PC-3 (cell line): ENCODE results near the gene ADK. TPM values are rescaled to one million over a fixed set of nuclear protein-coding genes. Genes with fewer than 3 reads are reported as not detected.

Experiments used
- ATAC-seq: fragments of 200-7000 bp; cut with Tn5 transposase; 2 replicates; pipeline ENCODE4 v1.9.1; 2020; ENCODE audit warnings: mild to moderate bottlenecking, moderate library complexity
- BruUV-seq: library from RNA; stranded (reverse); fragments of 400-500 nt; replicated peaks from 2 replicates; lab custom pipeline; 2021; lab: Mats Ljungman, UMichigan
- CTCF ChIA-PET: fragments of 300-600 bp; sonication (Branson Sonifier 250); formaldehyde crosslinking; loops from one replicate; lab custom pipeline; 2022; ENCODE audit warnings: antibody characterized with exemption; lab: Charles Lee
- POLR2A ChIA-PET: fragments of 300-600 bp; sonication (Branson Sonifier 250); formaldehyde crosslinking; loops from one replicate; lab custom pipeline; 2022; ENCODE audit warnings: antibody characterized with exemption; ENCODE audit not compliant: unreplicated experiment; lab: Charles Lee
- DNase-seq: peaks from one replicate; pipeline ENCODE4 v3.0.0-alpha.2; 2015
- H2AFZ ChIP-seq: fragments of 300-600 bp; sonication (generic); 2 replicates; pipeline ENCODE4 v1.6.0; 2016; ENCODE audit warnings: antibody characterized with exemption, low read length
- H3F3A ChIP-seq: fragments of 300-600 bp; sonication (generic); one replicate; pipeline ENCODE4 v1.6.0; 2017; ENCODE audit warnings: antibody characterized with exemption, low read length, control low read depth, mild to moderate bottlenecking; ENCODE audit not compliant: unreplicated experiment
- H3K27ac ChIP-seq: fragments of 300-600 bp; sonication (generic); 2 replicates; pipeline ENCODE4 v1.5.1; 2016; ENCODE audit warnings: mild to moderate bottlenecking, low read length
- H3K27me3 ChIP-seq: fragments of 300-600 bp; sonication (generic); 2 replicates; pipeline ENCODE4 v1.6.1; 2016; ENCODE audit warnings: low read length, mixed read lengths
- H3K36me3 ChIP-seq: fragments of 300-600 bp; sonication (generic); 2 replicates; pipeline ENCODE4 v1.6.1; 2016; ENCODE audit warnings: low read depth, mixed run types, low read length, mixed read lengths
- H3K4me1 ChIP-seq: fragments of 300-600 bp; sonication (generic); 2 replicates; pipeline ENCODE4 v1.5.1; 2016; ENCODE audit warnings: low read length; ENCODE audit not compliant: insufficient read depth
- H3K4me2 ChIP-seq: fragments of 300-600 bp; sonication (generic); 2 replicates; pipeline ENCODE4 v1.6.0; 2016; ENCODE audit warnings: low read length
- H3K4me3 ChIP-seq: fragments of 300-600 bp; sonication (generic); 2 replicates; pipeline ENCODE4 v1.5.1; 2016; ENCODE audit warnings: mild to moderate bottlenecking, low read length, mixed read lengths
- H3K79me2 ChIP-seq: fragments of 300-600 bp; sonication (generic); 2 replicates; pipeline ENCODE4 v1.6.1; 2017; ENCODE audit warnings: low read length, mixed read lengths
- H3K9ac ChIP-seq: fragments of 300-600 bp; sonication (generic); 2 replicates; pipeline ENCODE4 v1.6.0; 2016; ENCODE audit warnings: mild to moderate bottlenecking, low read length
- H3K9me2 ChIP-seq: fragments of 300-600 bp; sonication (generic); replicated peaks from 2 replicates; pipeline ENCODE4 v1.6.1; 2016; ENCODE audit warnings: mixed run types, low read length, mixed read lengths
- H3K9me3 ChIP-seq: fragments of 300-600 bp; sonication (generic); 2 replicates; pipeline ENCODE4 v1.6.1; 2016; ENCODE audit warnings: low read length, mixed read lengths
- H4K20me1 ChIP-seq: fragments of 300-600 bp; sonication (generic); 2 replicates; pipeline ENCODE4 v1.6.1; 2016; ENCODE audit warnings: low read length, mixed read lengths
- EZH2 ChIP-seq: fragments of 300-600 bp; sonication (generic); IDR thresholded peaks from one replicate; pipeline ENCODE4 v1.6.1; 2017; ENCODE audit warnings: antibody characterized with exemption, mild to moderate bottlenecking, low read length; ENCODE audit not compliant: unreplicated experiment
- EZH2phosphoT487 ChIP-seq: fragments of 300-600 bp; sonication (generic); IDR thresholded peaks from 2 replicates; pipeline ENCODE4 v1.6.1; 2018; ENCODE audit warnings: mild to moderate bottlenecking, antibody characterized with exemption, low read length, borderline replicate concordance
- intact Hi-C: fragments of 100-400 bp; cut with micrococcal nuclease; formaldehyde crosslinking; loops from 2 replicates; pipeline ENCODE4 v1.9.0; 2023
- total RNA-seq: library from RNA; depleted of rRNA; stranded (reverse); fragments of >200 nt; gene quantifications from 2 replicates; pipeline ENCODE4 v1.2.3, GENCODE V29; 2014
- TF ChIP-seq, protein P1 (sequence below): fragments of 300-600 bp; sonication (generic); conservative IDR thresholded peaks from 2 replicates; pipeline ENCODE4 v1.5.1; 2017; ENCODE audit warnings: antibody characterized with exemption, low read depth, mild to moderate bottlenecking, low read length

ADK gene
- total RNA-seq, 1 experiment from 2014 or later = 256 TPM

DNA sequence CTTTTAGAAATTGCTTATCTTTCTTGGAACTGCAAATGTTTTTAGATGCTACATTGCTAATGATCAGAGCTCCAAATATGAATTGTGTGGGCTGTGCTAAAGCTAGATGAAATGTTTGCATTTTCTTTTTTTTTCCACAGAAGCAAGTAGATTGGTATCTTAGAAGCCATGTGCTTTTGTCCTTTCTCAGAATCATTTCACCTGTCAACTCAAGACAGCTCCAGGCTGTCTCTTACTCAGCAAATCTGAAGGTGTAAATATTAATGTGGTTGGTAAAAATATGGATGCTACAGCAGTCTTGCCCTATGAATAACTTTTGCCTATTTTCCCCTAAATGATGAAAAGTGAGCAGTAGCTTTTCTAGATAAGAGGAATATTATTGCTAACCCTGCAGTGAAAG lies 41.6 kb upstream of the ADK start:
- Histone ChIP-seq H3K4me2 (no peak overlapping the region), H4K20me1 (peaks cover 11% of the 10 kb centered on the region), H3K36me3 (peaks cover 94% of the 10 kb centered on the region), H3K4me1 (no peaks in the 10 kb centered on the region; the same call in 1 of the 2 replicates), H3K9ac (no peak overlapping the region), H2AFZ (no peak overlapping the region), H3K79me2 (0 out of 2 replicates have a peak, but pooled peaks cover 9% of the 10 kb centered on the region), H3F3A (peaks cover 8% of the 10 kb centered on the region), H3K27ac (no peak overlapping the region), H3K9me3 (no peaks in the 10 kb centered on the region), H3K4me3 (no peak overlapping the region), H3K27me3 (no peaks in the 10 kb centered on the region), H3K9me2 (no peaks in the 10 kb centered on the region)
- DNase-seq (no peak), ATAC-seq (no peak)
- BruUV-seq = no TSS peak
- ChIA-PET CTCF (interaction anchor here (0.6 kb wide), 1 partner anchor 15 kb away, joined by 4 read pairs; no protein-coding TSS in a partner anchor), POLR2A (interaction anchor here (0.6 kb wide), 3 partner anchors 29 to 242 kb away, joined by 5 read pairs; no protein-coding TSS in a partner anchor)
- intact Hi-C loops = no loop called here
- TF ChIP-seq, protein P1, sequence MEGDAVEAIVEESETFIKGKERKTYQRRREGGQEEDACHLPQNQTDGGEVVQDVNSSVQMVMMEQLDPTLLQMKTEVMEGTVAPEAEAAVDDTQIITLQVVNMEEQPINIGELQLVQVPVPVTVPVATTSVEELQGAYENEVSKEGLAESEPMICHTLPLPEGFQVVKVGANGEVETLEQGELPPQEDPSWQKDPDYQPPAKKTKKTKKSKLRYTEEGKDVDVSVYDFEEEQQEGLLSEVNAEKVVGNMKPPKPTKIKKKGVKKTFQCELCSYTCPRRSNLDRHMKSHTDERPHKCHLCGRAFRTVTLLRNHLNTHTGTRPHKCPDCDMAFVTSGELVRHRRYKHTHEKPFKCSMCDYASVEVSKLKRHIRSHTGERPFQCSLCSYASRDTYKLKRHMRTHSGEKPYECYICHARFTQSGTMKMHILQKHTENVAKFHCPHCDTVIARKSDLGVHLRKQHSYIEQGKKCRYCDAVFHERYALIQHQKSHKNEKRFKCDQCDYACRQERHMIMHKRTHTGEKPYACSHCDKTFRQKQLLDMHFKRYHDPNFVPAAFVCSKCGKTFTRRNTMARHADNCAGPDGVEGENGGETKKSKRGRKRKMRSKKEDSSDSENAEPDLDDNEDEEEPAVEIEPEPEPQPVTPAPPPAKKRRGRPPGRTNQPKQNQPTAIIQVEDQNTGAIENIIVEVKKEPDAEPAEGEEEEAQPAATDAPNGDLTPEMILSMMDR = no peak
- TF ChIP-seq EZH2phosphoT487 (no peak), EZH2 (no peak)

DNA sequence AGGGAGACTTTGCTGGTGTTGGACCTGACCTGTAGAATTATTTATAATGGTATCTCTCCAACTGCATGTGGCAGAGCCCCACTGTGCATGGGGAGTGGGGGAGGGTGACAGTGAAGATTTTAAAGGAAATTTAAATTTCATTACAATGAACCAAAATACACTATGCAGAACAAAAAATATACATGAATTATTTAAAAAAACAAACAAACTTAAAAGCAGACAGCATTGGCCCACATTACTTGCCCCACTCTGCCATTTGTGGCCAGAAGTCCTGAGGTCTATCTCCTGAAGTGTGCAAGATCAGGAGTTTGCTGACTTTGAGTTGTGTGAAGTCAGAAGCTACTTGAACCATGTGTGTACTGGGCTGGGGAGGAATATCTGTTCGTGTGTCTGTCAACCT lies 40.9 kb upstream of the ADK start:
- Histone ChIP-seq H3K4me2 (no peak overlapping the region), H3K27me3 (no peaks in the 10 kb centered on the region), H3K9me2 (no peaks in the 10 kb centered on the region), H3K9me3 (no peaks in the 10 kb centered on the region), H3K4me3 (no peak overlapping the region), H3K27ac (no peak overlapping the region), H3K9ac (no peak overlapping the region), H3K36me3 (peaks cover 94% of the 10 kb centered on the region), H2AFZ (no peak overlapping the region), H3K79me2 (0 out of 2 replicates have a peak, but pooled peaks cover 9% of the 10 kb centered on the region), H4K20me1 (peaks cover 11% of the 10 kb centered on the region), H3K4me1 (no peaks in the 10 kb centered on the region; the same call in 1 of the 2 replicates), H3F3A (peaks cover 8% of the 10 kb centered on the region)
- ChIA-PET CTCF (no interaction called here), POLR2A (interaction anchor here (0.5 to 0.7 kb wide), 3 partner anchors 9 to 37 kb away, joined by 3 to 4 read pairs (median 3); no protein-coding TSS in a partner anchor)
- ATAC-seq (no peak), DNase-seq (no peak)
- intact Hi-C loops = no loop called here
- TSS peak; percentile 1 for BruUV-seq
- TF ChIP-seq, protein P1 = no peak
- no peak for TF ChIP-seq EZH2phosphoT487
- TF ChIP-seq EZH2 = no peak

DNA sequence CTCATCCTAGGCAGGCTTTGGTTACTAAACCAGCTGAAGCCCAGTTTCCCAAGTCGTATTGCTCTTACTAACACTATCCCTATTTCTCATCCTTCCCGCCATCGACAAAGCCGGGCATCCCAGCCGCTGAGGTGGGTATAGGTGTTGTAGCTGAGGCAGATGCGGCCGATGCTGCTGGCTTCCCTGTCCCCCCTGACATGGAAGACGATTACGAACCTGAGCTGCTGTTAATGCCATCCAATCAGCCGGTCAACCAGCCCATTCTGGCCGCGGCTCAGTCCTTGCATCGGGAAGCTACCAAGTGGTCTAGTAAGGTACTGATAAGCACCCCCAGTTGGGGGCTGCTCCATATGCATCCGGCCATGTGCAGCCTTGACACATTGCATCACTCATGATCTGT lies 39.2 kb upstream of the ADK start:
- BruUV-seq = no TSS peak
- no peaks in the 10 kb centered on the region; the same call in 1 of the 2 replicates for H3K4me1 ChIP-seq
- H3K9ac ChIP-seq = no peak overlapping the region
- H3K9me2 ChIP-seq = no peaks in the 10 kb centered on the region
- H3K79me2 ChIP-seq = 0 out of 2 replicates have a peak, but pooled peaks cover 9% of the 10 kb centered on the region
- no peak overlapping the region for H2AFZ ChIP-seq
- ATAC-seq = no peak
- H3K36me3 ChIP-seq = peaks cover 94% of the 10 kb centered on the region
- H3K9me3 ChIP-seq = no peaks in the 10 kb centered on the region
- peaks cover 15% of the 10 kb centered on the region for H3F3A ChIP-seq
- H3K4me2 ChIP-seq = no peak overlapping the region
- POLR2A ChIA-PET = interaction anchor here (0.5 kb wide), 1 partner anchor 714 kb away, joined by 9 read pairs; no protein-coding TSS in a partner anchor
- DNase-seq = no peak
- H4K20me1 ChIP-seq = peaks cover 11% of the 10 kb centered on the region
- H3K27me3 ChIP-seq = no peaks in the 10 kb centered on the region
- H3K27ac ChIP-seq = no peak overlapping the region
- intact Hi-C loops = no loop called here
- TF ChIP-seq, protein P1 = no peak
- TF ChIP-seq EZH2phosphoT487 (no peak), EZH2 (no peak)
- CTCF ChIA-PET = no interaction called here
- H3K4me3 ChIP-seq = no peak overlapping the region
